NT2/D1 (cell line): ENCODE measurements around the gene NLRP3.
"Not testable (repeated sequence)": the region's sequence is repeated elsewhere in the genome, so short reads cannot be mapped to it uniquely, and the experiment has no call there.

Experiments used
- DNase-seq: peaks from one replicate; pipeline ENCODE4 v3.0.0-alpha.2; 2011; ENCODE audit warnings: low read depth, low spot score
- H3K27me3 ChIP-seq: 2 replicates; pipeline ENCODE4 v1.6.0; 2011; ENCODE audit warnings: mild to moderate bottlenecking; ENCODE audit not compliant: insufficient read length, insufficient read depth
- H3K36me3 ChIP-seq: 2 replicates; pipeline ENCODE4 v1.6.1; 2011; ENCODE audit warnings: mild to moderate bottlenecking, low read length, mixed read lengths; ENCODE audit not compliant: insufficient read depth, insufficient read length
- H3K4me1 ChIP-seq: 2 replicates; pipeline ENCODE4 v1.5.1; 2011; ENCODE audit not compliant: insufficient read depth, insufficient read length
- H3K4me3 ChIP-seq: 2 replicates; pipeline ENCODE4 v1.5.1; 2011; ENCODE audit warnings: low read depth; ENCODE audit not compliant: insufficient read length
- H3K9ac ChIP-seq: 2 replicates; pipeline ENCODE4 v1.6.0; 2011; ENCODE audit warnings: low read depth; ENCODE audit not compliant: insufficient read length
- H3K9me3 ChIP-seq: 2 replicates; pipeline ENCODE4 v1.5.1; 2011; ENCODE audit warnings: mild to moderate bottlenecking, low read length; ENCODE audit not compliant: insufficient read depth
- SUZ12 ChIP-seq: IDR thresholded peaks from 2 replicates; pipeline ENCODE4 v1.6.1; 2011; ENCODE audit not compliant: insufficient read length, insufficient read depth; ENCODE audit errors: extremely low read depth
- YY1 ChIP-seq: IDR thresholded peaks from 2 replicates; pipeline ENCODE4 v1.6.1; 2011; ENCODE audit not compliant: insufficient read length, insufficient read depth
- ZNF274 ChIP-seq: IDR thresholded peaks from 2 replicates; pipeline ENCODE4 v1.6.1; 2011; ENCODE audit warnings: mild to moderate bottlenecking, low read depth, low read length

The NLRP3 gene

GRCh38 chr1:247371801-247372259 lies 44.1 kb upstream of the NLRP3 start:
- H3K36me3 ChIP-seq = no peaks in the 10 kb centered on the region
- peaks cover 9% of the 10 kb centered on the region for H3K4me1 ChIP-seq
- TF ChIP-seq SUZ12 (no peak), YY1 (no peak), ZNF274 (no peak)
- DNase-seq = no peak
- no peak overlapping the region for H3K9ac ChIP-seq
- H3K4me3 ChIP-seq = no peak overlapping the region
- H3K27me3 ChIP-seq = no peaks in the 10 kb centered on the region
- H3K9me3 ChIP-seq = peaks cover 13% of the 10 kb centered on the region

- TF ChIP-seq SUZ12 (no peak), ZNF274 (no peak), YY1 (no peak)
- no peaks in the 10 kb centered on the region for H3K27me3 ChIP-seq
- peaks cover 16% of the 10 kb centered on the region for H3K4me1 ChIP-seq
- no peak overlapping the region for H3K4me3 ChIP-seq
- DNase-seq = no peak
- H3K36me3 ChIP-seq = no peaks in the 10 kb centered on the region
- H3K9ac ChIP-seq = no peak overlapping the region
- peaks cover 8% of the 10 kb centered on the region; the same call in 1 of the 2 replicates for H3K9me3 ChIP-seq
Observed at GRCh38 chr1:247373721-247374141, 42.2 kb upstream of the NLRP3 start.

- peaks cover 11% of the 10 kb centered on the region for H3K9me3 ChIP-seq
- peaks cover 18% of the 10 kb centered on the region for H3K4me1 ChIP-seq
- not testable (repeated sequence) for H3K4me3 ChIP-seq
Observed at GRCh38 chr1:247374651-247375334, 41.2 kb upstream of the NLRP3 start.

GRCh38 chr1:247375747-247376146 lies 40.2 kb upstream of the NLRP3 start:
- no peak for TF ChIP-seq SUZ12
- TF ChIP-seq YY1 = no peak
- TF ChIP-seq ZNF274 = no peak
- Histone ChIP-seq H3K4me3 (no peak overlapping the region), H3K9ac (peak overlapping the region; percentile 37)

More at GRCh38 chr1:247374651-247375334, 41.2 kb upstream of the NLRP3 start:
- not testable (repeated sequence) for H3K27me3 ChIP-seq, H3K36me3 ChIP-seq, DNase-seq, H3K9ac ChIP-seq

GRCh38 chr1:247376659-247377058 lies 39.3 kb upstream of the NLRP3 start:
- no peaks in the 10 kb centered on the region for H3K36me3 ChIP-seq
- H3K9me3 ChIP-seq = peaks cover 18% of the 10 kb centered on the region
- no peak for TF ChIP-seq YY1
- TF ChIP-seq ZNF274 = no peak
- no peak for TF ChIP-seq SUZ12
- peak overlapping the region; percentile 51 for H3K9ac ChIP-seq
- H3K4me1 ChIP-seq = peaks cover 15% of the 10 kb centered on the region
- no peaks in the 10 kb centered on the region for H3K27me3 ChIP-seq
- DNase-seq = peak; percentile 98
- H3K4me3 ChIP-seq = peak overlapping the region; percentile 39

More at GRCh38 chr1:247375747-247376146, 40.2 kb upstream of the NLRP3 start:
- no peaks in the 10 kb centered on the region for H3K36me3 ChIP-seq
- peaks cover 18% of the 10 kb centered on the region for H3K4me1 ChIP-seq
- DNase-seq = peak; percentile 79
- H3K9me3 ChIP-seq = peaks cover 18% of the 10 kb centered on the region
- no peaks in the 10 kb centered on the region for H3K27me3 ChIP-seq

GRCh38 chr1:247377656-247378055 lies 38.3 kb upstream of the NLRP3 start:
- peaks cover 18% of the 10 kb centered on the region for H3K9me3 ChIP-seq
- peaks cover 11% of the 10 kb centered on the region for H3K4me1 ChIP-seq
- not testable (repeated sequence) for DNase-seq, H3K9ac ChIP-seq, H3K27me3 ChIP-seq, H3K4me3 ChIP-seq, H3K36me3 ChIP-seq

GRCh38 chr1:247378334-247379073 lies 37.5 kb upstream of the NLRP3 start:
- no peak overlapping the region for H3K4me3 ChIP-seq
- no peak for TF ChIP-seq YY1
- no peak for TF ChIP-seq ZNF274
- no peak for TF ChIP-seq SUZ12
- H3K27me3 ChIP-seq = no peaks in the 10 kb centered on the region
- DNase-seq = no peak
- no peak overlapping the region for H3K9ac ChIP-seq
- H3K9me3 ChIP-seq = peaks cover 18% of the 10 kb centered on the region
- H3K4me1 ChIP-seq = peaks cover 11% of the 10 kb centered on the region
- H3K36me3 ChIP-seq = no peaks in the 10 kb centered on the region

- Histone ChIP-seq H3K36me3 (no peaks in the 10 kb centered on the region), H3K4me3 (no peak overlapping the region), H3K27me3 (peaks cover 4% of the 10 kb centered on the region), H3K4me1 (peaks cover 5% of the 10 kb centered on the region), H3K9ac (no peak overlapping the region), H3K9me3 (peaks cover 16% of the 10 kb centered on the region)
- DNase-seq = no peak
- TF ChIP-seq YY1 (no peak), SUZ12 (no peak), ZNF274 (no peak)
Observed at GRCh38 chr1:247385283-247385682, 30.7 kb upstream of the NLRP3 start.
